Measurements from ENCODE around the gene ZNF276. TPM values are rescaled to one million over a fixed set of nuclear protein-coding genes. Genes with fewer than 3 reads are reported as not detected.
A peak's percentile ranks its signal among the peaks of the same experiment; 100 is the strongest.

Gene ZNF276
- total RNA-seq, 1 experiment from 2014 or later, result 18.6 TPM

DNA sequence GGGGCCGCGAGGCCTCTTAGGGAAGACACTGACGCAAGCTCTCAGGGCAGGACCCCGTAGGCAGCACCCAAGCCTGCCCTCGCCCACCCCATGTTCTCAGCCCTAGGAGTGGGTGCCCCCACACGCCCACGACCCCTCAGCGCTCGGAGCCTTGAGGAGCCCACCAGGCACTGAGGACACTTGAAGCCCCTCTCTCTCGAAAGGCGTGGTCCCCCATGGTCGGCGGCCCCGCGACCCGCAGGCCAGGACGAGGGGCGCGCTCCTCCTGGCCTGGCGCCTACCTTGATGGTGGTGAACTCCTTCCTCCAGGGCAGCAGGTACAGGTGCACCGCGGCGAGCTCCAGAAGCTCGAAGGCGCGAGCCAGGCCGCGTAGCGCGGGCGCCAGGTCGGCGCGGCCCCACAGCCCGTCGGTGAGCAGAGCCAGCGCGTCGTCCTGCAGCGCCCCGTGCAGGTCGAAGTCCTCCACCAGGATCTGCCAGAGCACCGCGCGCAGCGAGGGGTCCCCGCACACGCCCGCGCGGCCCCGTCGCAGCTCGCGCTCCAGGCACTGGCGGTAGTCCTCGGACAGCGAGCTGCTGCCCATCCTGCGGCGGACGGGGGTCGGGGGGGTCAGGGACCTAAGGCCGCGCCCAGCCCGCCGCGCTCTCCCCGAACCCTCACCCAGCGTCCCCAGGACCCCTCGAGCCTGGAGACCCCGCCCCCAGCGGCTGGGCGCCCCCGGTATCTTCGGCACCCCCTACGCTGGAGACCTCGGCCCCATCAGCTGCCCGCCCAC, 20.5 kb upstream of the ZNF276 start:
- Histone ChIP-seq H3K18ac (ENCODE audit: insufficient read length, low read depth, low read length) (peak overlapping the region; percentile 31), H3K4ac (ENCODE audit: low read depth, low read length) (no peak overlapping the region; the same call in 1 of the 2 replicates), H4K8ac (replicated peaks; ENCODE audit: insufficient read length, low read depth, low read length) (no peak overlapping the region), H3T11ph (ENCODE audit: low read length) (no peak overlapping the region), H3K23me2 (ENCODE audit: insufficient read length, low read depth, low read length, poor library complexity, severe bottlenecking) (peaks cover 11% of the 10 kb centered on the region), H2BK15ac (ENCODE audit: low read depth, low read length) (no peak overlapping the region), H3K9me3 (ENCODE audit: control insufficient read depth, low read depth, low read length) (no peaks in the 10 kb centered on the region), H3K4me1 (ENCODE audit: insufficient read depth, low read length) (no peaks in the 10 kb centered on the region), H2AFZ (ENCODE audit: low read length) (no peak overlapping the region), H2BK12ac (ENCODE audit: insufficient read length, low read depth, low read length) (no peak overlapping the region), H4K5ac (ENCODE audit: insufficient read length, low read depth, low read length) (no peak overlapping the region), H2BK20ac (ENCODE audit: low read depth, low read length, poor library complexity, severe bottlenecking) (no peak overlapping the region), H2BK120ac (ENCODE audit: low read depth, low read length, poor library complexity, severe bottlenecking) (no peak overlapping the region), H3K9ac (ENCODE audit: extremely low read depth, insufficient read length, low read length) (no peak overlapping the region), H2AK5ac (ENCODE audit: insufficient read length, low read length) (no peak overlapping the region), H4K20me1 (ENCODE audit: control insufficient read depth, insufficient read depth, insufficient read length) (no peaks in the 10 kb centered on the region), H2BK5ac (ENCODE audit: insufficient read length, low read length) (no peak overlapping the region), H3K14ac (ENCODE audit: insufficient read depth, low read length) (peak overlapping the region; percentile 72), H3K56ac (ENCODE audit: insufficient read length, low read depth, low read length) (no peak overlapping the region), H3K79me2 (ENCODE audit: insufficient read depth, low read length) (no peaks in the 10 kb centered on the region), H3K23ac (ENCODE audit: insufficient read length, low read depth, low read length) (no peak overlapping the region), H3K79me1 (ENCODE audit: insufficient read depth, low read depth, low read length, poor library complexity, severe bottlenecking) (no peaks in the 10 kb centered on the region), H4K91ac (ENCODE audit: insufficient read length, low read depth, low read length) (no peak overlapping the region), H3K4me2 (ENCODE audit: insufficient read depth, insufficient read length, low read length) (peak overlapping the region; percentile 42), H3K27me3 (ENCODE audit: insufficient read depth, low read length) (no peaks in the 10 kb centered on the region), H3K27ac (ENCODE audit: insufficient read length, low read depth, low read length) (no peak overlapping the region)
- Mint-ChIP-seq H3K4me3 (peak overlapping the region; percentile 76 to 81), H3K27ac (peak overlapping the region in 1 of 3 experiments; percentile 64; a peak in 1 of 7 replicates), H3K9me3 (no peaks in the 10 kb centered on the region; a peak in 1 of 5 replicates), H3K4me1 (peaks cover 9 to 12% of the 10 kb centered on the region in 2 experiments), H3K36me3 (ENCODE audit: insufficient read depth in 1 of 3, low read depth in 3 of 3) (peaks cover 4 to 19% (median 13%) of the 10 kb centered on the region in 3 experiments; a peak in 6 of 7 replicates), H3K27me3 (ENCODE audit: low read depth) (peaks cover 27% of the 10 kb centered on the region)
- no CpG with 5 or more reads among the region's 78 CpGs for WGBS (ENCODE audit: extremely low coverage, insufficient read length, low lambda C conversion rate)
- DNase-seq, result peak; percentile 73
- TF ChIP-seq, protein P1, sequence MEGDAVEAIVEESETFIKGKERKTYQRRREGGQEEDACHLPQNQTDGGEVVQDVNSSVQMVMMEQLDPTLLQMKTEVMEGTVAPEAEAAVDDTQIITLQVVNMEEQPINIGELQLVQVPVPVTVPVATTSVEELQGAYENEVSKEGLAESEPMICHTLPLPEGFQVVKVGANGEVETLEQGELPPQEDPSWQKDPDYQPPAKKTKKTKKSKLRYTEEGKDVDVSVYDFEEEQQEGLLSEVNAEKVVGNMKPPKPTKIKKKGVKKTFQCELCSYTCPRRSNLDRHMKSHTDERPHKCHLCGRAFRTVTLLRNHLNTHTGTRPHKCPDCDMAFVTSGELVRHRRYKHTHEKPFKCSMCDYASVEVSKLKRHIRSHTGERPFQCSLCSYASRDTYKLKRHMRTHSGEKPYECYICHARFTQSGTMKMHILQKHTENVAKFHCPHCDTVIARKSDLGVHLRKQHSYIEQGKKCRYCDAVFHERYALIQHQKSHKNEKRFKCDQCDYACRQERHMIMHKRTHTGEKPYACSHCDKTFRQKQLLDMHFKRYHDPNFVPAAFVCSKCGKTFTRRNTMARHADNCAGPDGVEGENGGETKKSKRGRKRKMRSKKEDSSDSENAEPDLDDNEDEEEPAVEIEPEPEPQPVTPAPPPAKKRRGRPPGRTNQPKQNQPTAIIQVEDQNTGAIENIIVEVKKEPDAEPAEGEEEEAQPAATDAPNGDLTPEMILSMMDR (conservative IDR thresholded peaks at IDR 0.05), result peak; percentile 30; the same call in 2 of the 3 replicates

Data from H9 (cell line).